GM23248 (cell line): ENCODE measurements around the gene FADS3. TPM values are rescaled to one million over a fixed set of nuclear protein-coding genes. Genes with fewer than 3 reads are reported as not detected.

Experiments
- DNase-seq: peaks from one replicate; pipeline ENCODE4 v3.0.0-alpha.2; 2015
- H2AFZ ChIP-seq: fragments of 200-600 bp; sonication (generic); 2 replicates; pipeline ENCODE4 v1.6.1; 2016; ENCODE audit warnings: antibody characterized with exemption
- H3F3A ChIP-seq: fragments of 200-600 bp; sonication (generic); 2 replicates; pipeline ENCODE4 v1.6.1; 2016; ENCODE audit warnings: mild to moderate bottlenecking, antibody characterized with exemption, mixed run types; ENCODE audit not compliant: insufficient read depth
- H3K27ac ChIP-seq: fragments of 200-600 bp; sonication (generic); 2 replicates; pipeline ENCODE4 v1.5.1; 2016; ENCODE audit warnings: mild to moderate bottlenecking
- H3K27me3 ChIP-seq: fragments of 200-600 bp; sonication (generic); replicated peaks from 2 replicates; pipeline ENCODE4 v1.6.1; 2016; ENCODE audit warnings: mild to moderate bottlenecking; ENCODE audit not compliant: insufficient read depth
- H3K36me3 ChIP-seq: fragments of 200-600 bp; sonication (generic); 2 replicates; pipeline ENCODE4 v1.6.1; 2016; ENCODE audit warnings: low read depth, mild to moderate bottlenecking
- H3K4me1 ChIP-seq: fragments of 200-600 bp; sonication (generic); 2 replicates; pipeline ENCODE4 v1.6.1; 2016; ENCODE audit warnings: mild to moderate bottlenecking; ENCODE audit not compliant: insufficient read depth
- H3K4me2 ChIP-seq: fragments of 200-600 bp; sonication (generic); one replicate; pipeline ENCODE4 v1.6.1; 2016; ENCODE audit warnings: mild to moderate bottlenecking; ENCODE audit not compliant: unreplicated experiment
- H3K4me3 ChIP-seq: fragments of 200-600 bp; sonication (generic); 2 replicates; pipeline ENCODE4 v1.5.1; 2016; ENCODE audit warnings: mild to moderate bottlenecking
- H3K79me2 ChIP-seq: fragments of 200-600 bp; sonication (generic); 2 replicates; pipeline ENCODE4 v1.6.1; 2016; ENCODE audit warnings: mild to moderate bottlenecking; ENCODE audit not compliant: insufficient read depth
- H3K9ac ChIP-seq: fragments of 200-600 bp; sonication (generic); 2 replicates; pipeline ENCODE4 v1.6.1; 2016; ENCODE audit warnings: mild to moderate bottlenecking
- H3K9me2 ChIP-seq: fragments of 200-600 bp; sonication (generic); 2 replicates; pipeline ENCODE4 v1.6.1; 2016; ENCODE audit warnings: mixed run types, mild to moderate bottlenecking, moderate library complexity; ENCODE audit not compliant: insufficient read depth
- H3K9me3 ChIP-seq: fragments of 200-600 bp; sonication (generic); one replicate; pipeline ENCODE4 v1.6.1; 2017; ENCODE audit warnings: low read depth
- H4K20me1 ChIP-seq: fragments of 200-600 bp; sonication (generic); 2 replicates; pipeline ENCODE4 v1.6.0; 2016; ENCODE audit not compliant: insufficient read depth
- EZH2 ChIP-seq: fragments of 200-600 bp; sonication (generic); IDR thresholded peaks from 2 replicates; pipeline ENCODE4 v1.6.1; 2018; ENCODE audit warnings: antibody characterized with exemption, mild to moderate bottlenecking; ENCODE audit not compliant: insufficient read depth, poor library complexity, severe bottlenecking
- EZH2phosphoT487 ChIP-seq: fragments of 200-600 bp; sonication (generic); IDR thresholded peaks from 2 replicates; pipeline ENCODE4 v1.6.1; 2018; ENCODE audit warnings: antibody characterized with exemption, moderate library complexity, mild to moderate bottlenecking, low read depth; ENCODE audit not compliant: insufficient read depth
- WGBS, 2 experiments: methylation state at CpG; one replicate each; pipeline ENCODE4 v1.1.6; 2015 to 2017; ENCODE audit warnings: low lambda C conversion rate in 2 of 2, low coverage in 1 of 2; ENCODE audit errors: missing lambda C conversion rate in 2 of 2; 5-methylcytosine and 5-hydroxymethylcytosine counted together
- in situ Hi-C: fragments of 300-500 bp; cut with MboI; formaldehyde crosslinking; loops from 2 replicates; pipeline ENCODE4 v1.15.0; 2020
- polyA plus RNA-seq: library from polyadenylated mRNA; unstranded; fragments of >200 nt; fragmentation: Nextera tagmentation; extraction: Ambion mirVana; gene quantifications from 2 replicates; pipeline ENCODE4 v1.2.1, GENCODE V29; 2016
- total RNA-seq: library from RNA; depleted of rRNA; stranded (reverse); fragments of >200 nt; shearing (Covaris generic); gene quantifications from 2 replicates; pipeline ENCODE4 v1.2.3, GENCODE V29; 2014

The FADS3 gene
- total and polyA plus RNA-seq, 2 experiments from 2014 or later: 135 to 203 TPM

DNA sequence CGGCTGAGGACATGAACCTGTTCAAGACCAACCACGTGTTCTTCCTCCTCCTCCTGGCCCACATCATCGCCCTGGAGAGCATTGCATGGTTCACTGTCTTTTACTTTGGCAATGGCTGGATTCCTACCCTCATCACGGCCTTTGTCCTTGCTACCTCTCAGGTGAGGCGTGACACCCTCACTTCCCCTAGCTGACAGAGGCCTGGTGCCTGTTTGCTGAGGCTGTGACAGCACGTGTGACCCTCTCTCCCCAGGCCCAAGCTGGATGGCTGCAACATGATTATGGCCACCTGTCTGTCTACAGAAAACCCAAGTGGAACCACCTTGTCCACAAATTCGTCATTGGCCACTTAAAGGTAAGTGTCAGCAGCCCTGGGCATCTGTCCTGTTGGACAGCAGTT, 51.0 kb downstream of the FADS3 start:
- H3K4me3 ChIP-seq: no peak overlapping the region
- 83 to 84% methylated on average over 7 of the region's 7 CpGs for WGBS, 2 experiments
- H3K36me3 ChIP-seq: no peaks in the 10 kb centered on the region
- TF ChIP-seq EZH2phosphoT487 (no peak), EZH2 (no peak)
- no peaks in the 10 kb centered on the region for H3K9me2 ChIP-seq
- no peak for DNase-seq
- no peak overlapping the region for H2AFZ ChIP-seq
- H3K27ac ChIP-seq: no peak overlapping the region
- H3K4me1 ChIP-seq: no peaks in the 10 kb centered on the region
- no peaks in the 10 kb centered on the region for H3K27me3 ChIP-seq
- H3K9ac ChIP-seq: no peak overlapping the region
- no peaks in the 10 kb centered on the region for H3K9me3 ChIP-seq
- no peaks in the 10 kb centered on the region for H4K20me1 ChIP-seq
- H3F3A ChIP-seq: no peaks in the 10 kb centered on the region
- in situ Hi-C loops: no loop called here
- no peaks in the 10 kb centered on the region for H3K79me2 ChIP-seq
- no peak overlapping the region for H3K4me2 ChIP-seq

DNA sequence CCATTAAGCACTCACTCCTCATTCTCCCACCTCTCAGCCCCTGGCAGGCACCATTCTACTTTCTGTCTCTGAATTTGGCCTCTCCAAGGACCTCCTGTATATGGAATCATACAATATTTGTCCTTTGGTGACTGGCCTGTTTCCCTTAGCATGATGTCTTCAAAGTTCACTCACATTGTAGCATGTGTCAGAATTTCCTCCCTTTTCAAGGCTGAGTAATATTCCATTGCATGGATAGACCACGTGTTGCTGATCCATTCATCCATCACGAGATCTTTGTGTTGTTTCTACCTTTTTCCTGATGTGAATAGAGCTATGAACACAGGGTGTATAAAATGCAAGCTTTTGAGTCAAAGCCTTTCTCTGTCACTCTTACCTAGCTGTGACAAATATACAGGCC, 51.6 kb downstream of the FADS3 start:
- H4K20me1 ChIP-seq: no peaks in the 10 kb centered on the region
- no peaks in the 10 kb centered on the region for H3K79me2 ChIP-seq
- H3K9me3 ChIP-seq: no peaks in the 10 kb centered on the region
- H3K4me1 ChIP-seq: no peaks in the 10 kb centered on the region
- H3K9me2 ChIP-seq: no peaks in the 10 kb centered on the region
- in situ Hi-C loops: no loop called here
- no peak overlapping the region for H2AFZ ChIP-seq
- no peak for TF ChIP-seq EZH2phosphoT487
- TF ChIP-seq EZH2: no peak
- DNase-seq: no peak
- H3K27ac ChIP-seq: no peak overlapping the region
- no peak overlapping the region for H3K9ac ChIP-seq
- no peaks in the 10 kb centered on the region for H3F3A ChIP-seq
- H3K36me3 ChIP-seq: no peaks in the 10 kb centered on the region
- H3K4me3 ChIP-seq: no peak overlapping the region
- WGBS, 2 experiments: 84 to 98% methylated on average over 2 of the region's 2 CpGs
- no peak overlapping the region for H3K4me2 ChIP-seq
- H3K27me3 ChIP-seq: no peaks in the 10 kb centered on the region

DNA sequence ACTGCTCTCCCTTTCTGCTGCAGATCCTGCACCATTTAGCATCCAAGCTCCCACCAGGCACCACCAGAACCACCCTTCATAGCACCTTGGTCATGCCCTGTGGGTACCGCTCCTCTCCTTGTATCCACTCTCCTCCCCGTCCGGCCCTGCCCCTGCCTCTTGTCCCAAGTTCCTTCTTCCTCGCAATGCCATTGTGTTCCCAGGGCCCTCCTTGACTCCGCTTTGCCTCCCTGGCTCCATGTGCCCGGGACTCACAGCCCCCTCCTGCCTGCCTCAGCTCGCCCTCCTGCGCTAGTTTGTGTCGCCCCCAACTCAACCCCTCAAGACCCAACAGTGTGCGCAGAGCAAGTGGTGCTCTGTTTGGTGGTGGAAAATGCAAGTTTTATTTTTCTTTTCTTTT, 52.4 kb downstream of the FADS3 start:
- Histone ChIP-seq H3K9ac (no peak overlapping the region), H3K9me3 (no peaks in the 10 kb centered on the region), H3K9me2 (no peaks in the 10 kb centered on the region), H2AFZ (no peak overlapping the region), H3K79me2 (no peaks in the 10 kb centered on the region), H3K27me3 (no peaks in the 10 kb centered on the region), H3K27ac (no peak overlapping the region), H3K4me1 (no peaks in the 10 kb centered on the region), H3F3A (no peaks in the 10 kb centered on the region), H3K36me3 (no peaks in the 10 kb centered on the region), H4K20me1 (no peaks in the 10 kb centered on the region), H3K4me3 (no peak overlapping the region), H3K4me2 (no peak overlapping the region)
- no peak for DNase-seq
- 88 to 91% methylated on average over 10 of the region's 10 CpGs for whole genome bisulfite sequencing, 2 experiments
- in situ Hi-C loops: no loop called here
- no peak for TF ChIP-seq EZH2
- TF ChIP-seq EZH2phosphoT487: no peak

DNA sequence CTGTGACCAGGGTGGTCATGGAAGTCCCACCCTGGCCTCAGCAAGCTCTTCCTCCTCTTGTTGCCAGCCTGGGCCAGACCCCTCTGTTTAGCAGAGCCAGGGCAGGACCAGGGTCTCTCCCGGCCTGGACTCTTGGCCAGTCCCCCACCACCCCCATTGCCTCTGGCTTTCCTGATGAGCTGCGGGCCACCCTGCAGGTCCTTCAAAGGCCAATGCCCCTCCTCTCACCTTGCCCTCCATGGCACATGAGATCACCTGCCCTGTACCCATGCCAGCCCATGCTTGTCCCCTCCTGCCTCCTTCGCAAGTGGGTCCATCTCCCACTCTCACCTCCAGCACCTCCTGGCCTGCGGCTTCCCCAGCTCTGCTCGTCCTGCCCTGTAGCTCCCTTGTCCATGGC, 52.8 kb downstream of the FADS3 start:
- H3K4me2 ChIP-seq: no peak overlapping the region
- no peak overlapping the region for H3K27ac ChIP-seq
- H4K20me1 ChIP-seq: no peaks in the 10 kb centered on the region
- no peaks in the 10 kb centered on the region for H3K27me3 ChIP-seq
- H3K36me3 ChIP-seq: no peaks in the 10 kb centered on the region
- in situ Hi-C loops: no loop called here
- no peaks in the 10 kb centered on the region for H3K9me2 ChIP-seq
- H3K9me3 ChIP-seq: no peaks in the 10 kb centered on the region
- WGBS, 2 experiments: 91 to 95% methylated on average over 5 of the region's 5 CpGs
- no peak overlapping the region for H3K9ac ChIP-seq
- H3K4me1 ChIP-seq: no peaks in the 10 kb centered on the region
- no peaks in the 10 kb centered on the region for H3F3A ChIP-seq
- TF ChIP-seq EZH2 (no peak), EZH2phosphoT487 (no peak)
- no peak overlapping the region for H3K4me3 ChIP-seq
- no peak overlapping the region for H2AFZ ChIP-seq
- no peaks in the 10 kb centered on the region for H3K79me2 ChIP-seq
- no peak for DNase-seq

DNA sequence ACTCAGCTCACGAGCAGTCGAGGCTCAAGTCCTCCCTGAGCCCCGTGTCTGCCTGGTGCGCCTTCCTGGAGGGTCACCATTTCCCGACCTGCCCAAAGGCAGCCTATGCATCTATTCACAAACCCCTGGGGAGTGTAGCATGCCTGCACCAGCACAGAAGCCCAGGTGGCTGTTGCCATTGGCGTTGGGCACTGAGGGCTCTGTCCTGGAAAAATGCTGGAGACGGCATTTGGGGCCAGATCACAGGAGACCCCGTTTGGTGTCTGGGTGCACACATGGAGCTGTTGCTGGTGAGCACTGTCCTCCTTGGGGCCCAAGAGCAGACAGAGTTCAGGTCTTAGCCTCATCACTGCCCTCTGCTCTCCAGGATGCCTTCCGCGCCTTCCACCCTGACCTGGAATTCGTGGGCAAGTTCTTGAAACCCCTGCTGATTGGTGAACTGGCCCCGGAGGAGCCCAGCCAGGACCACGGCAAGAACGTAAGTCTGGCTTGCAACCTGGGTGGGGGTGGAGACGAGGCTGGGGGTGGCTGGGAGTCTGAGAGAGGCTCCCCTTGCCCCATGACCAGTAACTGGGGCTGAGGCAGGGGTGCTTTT, 53.8 kb downstream of the FADS3 start:
- no peak overlapping the region for H3K4me3 ChIP-seq
- no peaks in the 10 kb centered on the region for H3K9me2 ChIP-seq
- no peak for DNase-seq
- H3K9me3 ChIP-seq: no peaks in the 10 kb centered on the region
- in situ Hi-C loops: no loop called here
- no peak for TF ChIP-seq EZH2phosphoT487
- TF ChIP-seq EZH2: no peak
- no peaks in the 10 kb centered on the region for H3K27me3 ChIP-seq
- H3K27ac ChIP-seq: no peak overlapping the region
- H3K4me2 ChIP-seq: no peak overlapping the region
- no peak overlapping the region for H3K9ac ChIP-seq
- no peaks in the 10 kb centered on the region for H3K36me3 ChIP-seq
- no peaks in the 10 kb centered on the region for H3K79me2 ChIP-seq
- WGBS, 2 experiments: 91 to 95% methylated on average over 14 to 15 of the region's 15 CpGs
- no peaks in the 10 kb centered on the region for H4K20me1 ChIP-seq
- H3F3A ChIP-seq: no peaks in the 10 kb centered on the region
- no peak overlapping the region for H2AFZ ChIP-seq
- no peaks in the 10 kb centered on the region for H3K4me1 ChIP-seq
